Lower leg skin (tissue), 3 donors: ENCODE data around the gene GGA2.

Experiments used
- CTCF ChIP-seq, 3 donors: fragments of 450-650 bp; IDR thresholded peaks; one replicate each; pipeline ENCODE4 v1.5.1; 2016; ENCODE audit warnings: antibody characterized with exemption in 3 of 3, mild to moderate bottlenecking in 3 of 3, moderate library complexity in 2 of 3
- POLR2A ChIP-seq, 2 donors: fragments of 450-650 bp; IDR thresholded peaks; one replicate each; pipeline ENCODE4 v1.6.1; 2016 to 2017; ENCODE audit warnings: antibody characterized with exemption in 2 of 2, mild to moderate bottlenecking in 1 of 2, moderate library complexity in 1 of 2

- TF ChIP-seq CTCF (IDR thresholded peaks at IDR 0.05) (no peak), POLR2A (IDR thresholded peaks at IDR 0.05) (no peak)
These were observed 27.5 kb downstream of the GGA2 start for GRCh38 chr16:23482778-23483177.
